Esophagus muscularis mucosa (tissue), 4 donors: Measurements from ENCODE around the gene PCDHGA7. TPM values are rescaled to one million over a fixed set of nuclear protein-coding genes. Genes with fewer than 3 reads are reported as not detected.

ENCODE experiments used
- DNase-seq: peaks from one replicate; pipeline ENCODE4 v3.0.0-alpha.2; 2017; ENCODE audit errors: extremely low spot score
- H3K27ac ChIP-seq, 4 donors: fragments of 200-600 bp; sonication (generic); replicated peaks in 1 of 4; 1 replicate in 3 of 4; 2 replicates in 1 of 4; pipeline ENCODE4 v1.5.1; 2016 to 2019; ENCODE audit warnings: mild to moderate bottlenecking in 1 of 4
- H3K27me3 ChIP-seq, 4 donors: fragments of 200-600 bp; sonication (generic); one replicate each; pipeline versions ENCODE4 v1.5.1 to v1.6.0; 2016 to 2019
- H3K36me3 ChIP-seq, 4 donors: fragments of 200-600 bp; sonication (generic); one replicate each; pipeline ENCODE4 v1.5.1; 2016 to 2019
- H3K4me1 ChIP-seq, 4 donors: fragments of 200-600 bp; sonication (generic); one replicate each; pipeline ENCODE4 v1.5.1; 2016 to 2019
- H3K4me3 ChIP-seq, 4 donors: fragments of 200-600 bp; sonication (generic); 1 replicate in 2 of 4; 2 replicates in 2 of 4; pipeline ENCODE4 v1.5.1; 2016 to 2019; ENCODE audit warnings: mild to moderate bottlenecking in 4 of 4, moderate library complexity in 1 of 4
- H3K9me3 ChIP-seq, 4 donors: fragments of 200-600 bp; sonication (generic); 1 replicate in 3 of 4; 2 replicates in 1 of 4; pipeline ENCODE4 v1.5.1; 2016 to 2019
- EP300 ChIP-seq: sonication (generic); formaldehyde crosslinking; IDR thresholded peaks from one replicate; pipeline ENCODE4 v1.6.1; 2017; ENCODE audit warnings: antibody characterized with exemption
- POLR2A ChIP-seq: fragments of 450-650 bp; IDR thresholded peaks from one replicate; pipeline ENCODE4 v1.6.1; 2017; ENCODE audit warnings: antibody characterized with exemption, moderate library complexity, mild to moderate bottlenecking, low read depth
- POLR2AphosphoS5 ChIP-seq, 2 donors: sonication (generic); formaldehyde crosslinking; IDR thresholded peaks; one replicate each; pipeline ENCODE4 v1.6.1; 2017; ENCODE audit warnings: antibody characterized with exemption in 2 of 2
- WGBS: methylation state at CpG from one replicate; pipeline ENCODE4 v1.1.5; 2018; 5-methylcytosine and 5-hydroxymethylcytosine counted together
- intact Hi-C: fragments of 100-400 bp; cut with DNase I; formaldehyde crosslinking; loops from one replicate; pipeline ENCODE4 v1.15.1; 2023
- total RNA-seq, 4 donors: library from RNA; depleted of rRNA; stranded (reverse); fragments of >200 nt; gene quantifications; one replicate each; pipeline versions ENCODE4 v1.1.0 to v1.2.1, GENCODE V29; 2016
- TF ChIP-seq, protein P1 (sequence below), 3 experiments: fragments of 200-600 bp in 2 of 3; fragments of 450-650 bp in 1 of 3; sonication (generic) in 2 of 3; IDR thresholded peaks; one replicate each; pipeline ENCODE4 v1.5.1; 2017 to 2019; ENCODE audit warnings: antibody characterized with exemption in 3 of 3, mild to moderate bottlenecking in 2 of 3, moderate library complexity in 1 of 3

Gene PCDHGA7
- total RNA-seq, 4 donors from 2014 or later, result 4.3 to 9.1 (median 6.4) TPM

DNA sequence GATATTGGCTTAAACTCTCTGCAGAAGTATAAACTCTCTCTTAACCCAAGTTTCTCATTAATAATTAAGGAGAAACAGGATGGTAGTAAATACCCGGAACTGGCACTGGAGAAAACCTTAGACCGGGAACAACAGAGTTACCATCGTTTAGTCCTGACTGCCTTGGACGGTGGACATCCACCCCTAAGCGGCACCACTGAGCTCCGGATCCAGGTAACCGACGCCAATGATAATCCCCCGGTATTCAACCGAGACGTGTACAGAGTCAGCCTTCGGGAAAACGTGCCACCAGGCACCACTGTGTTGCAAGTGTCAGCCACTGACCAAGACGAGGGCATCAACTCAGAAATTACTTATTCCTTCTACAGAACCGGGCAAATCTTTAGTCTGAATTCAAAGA is 16.1 kb downstream of the PCDHGA7 start:
- Histone ChIP-seq H3K27ac (no peak overlapping the region), H3K4me3 (no peak overlapping the region), H3K4me1 (no peaks in the 10 kb centered on the region), H3K36me3 (peaks cover 0 to 6% (median under 1%) of the 10 kb centered on the region in 4 donors), H3K9me3 (peaks cover 23 to 94% (median 93%) of the 10 kb centered on the region in 4 donors), H3K27me3 (peaks cover 0 to 9% (median 0%) of the 10 kb centered on the region in 4 donors)
- DNase-seq, result no peak
- WGBS, result 23% methylated on average over 11 of the region's 15 CpGs
- intact Hi-C loops, result no loop called here
- TF ChIP-seq EP300 (no peak), POLR2A (no peak), POLR2AphosphoS5 (IDR thresholded peaks at IDR 0.05) (no peak)
- TF ChIP-seq, protein P1, sequence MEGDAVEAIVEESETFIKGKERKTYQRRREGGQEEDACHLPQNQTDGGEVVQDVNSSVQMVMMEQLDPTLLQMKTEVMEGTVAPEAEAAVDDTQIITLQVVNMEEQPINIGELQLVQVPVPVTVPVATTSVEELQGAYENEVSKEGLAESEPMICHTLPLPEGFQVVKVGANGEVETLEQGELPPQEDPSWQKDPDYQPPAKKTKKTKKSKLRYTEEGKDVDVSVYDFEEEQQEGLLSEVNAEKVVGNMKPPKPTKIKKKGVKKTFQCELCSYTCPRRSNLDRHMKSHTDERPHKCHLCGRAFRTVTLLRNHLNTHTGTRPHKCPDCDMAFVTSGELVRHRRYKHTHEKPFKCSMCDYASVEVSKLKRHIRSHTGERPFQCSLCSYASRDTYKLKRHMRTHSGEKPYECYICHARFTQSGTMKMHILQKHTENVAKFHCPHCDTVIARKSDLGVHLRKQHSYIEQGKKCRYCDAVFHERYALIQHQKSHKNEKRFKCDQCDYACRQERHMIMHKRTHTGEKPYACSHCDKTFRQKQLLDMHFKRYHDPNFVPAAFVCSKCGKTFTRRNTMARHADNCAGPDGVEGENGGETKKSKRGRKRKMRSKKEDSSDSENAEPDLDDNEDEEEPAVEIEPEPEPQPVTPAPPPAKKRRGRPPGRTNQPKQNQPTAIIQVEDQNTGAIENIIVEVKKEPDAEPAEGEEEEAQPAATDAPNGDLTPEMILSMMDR (IDR thresholded peaks at IDR 0.05), result no peak

DNA sequence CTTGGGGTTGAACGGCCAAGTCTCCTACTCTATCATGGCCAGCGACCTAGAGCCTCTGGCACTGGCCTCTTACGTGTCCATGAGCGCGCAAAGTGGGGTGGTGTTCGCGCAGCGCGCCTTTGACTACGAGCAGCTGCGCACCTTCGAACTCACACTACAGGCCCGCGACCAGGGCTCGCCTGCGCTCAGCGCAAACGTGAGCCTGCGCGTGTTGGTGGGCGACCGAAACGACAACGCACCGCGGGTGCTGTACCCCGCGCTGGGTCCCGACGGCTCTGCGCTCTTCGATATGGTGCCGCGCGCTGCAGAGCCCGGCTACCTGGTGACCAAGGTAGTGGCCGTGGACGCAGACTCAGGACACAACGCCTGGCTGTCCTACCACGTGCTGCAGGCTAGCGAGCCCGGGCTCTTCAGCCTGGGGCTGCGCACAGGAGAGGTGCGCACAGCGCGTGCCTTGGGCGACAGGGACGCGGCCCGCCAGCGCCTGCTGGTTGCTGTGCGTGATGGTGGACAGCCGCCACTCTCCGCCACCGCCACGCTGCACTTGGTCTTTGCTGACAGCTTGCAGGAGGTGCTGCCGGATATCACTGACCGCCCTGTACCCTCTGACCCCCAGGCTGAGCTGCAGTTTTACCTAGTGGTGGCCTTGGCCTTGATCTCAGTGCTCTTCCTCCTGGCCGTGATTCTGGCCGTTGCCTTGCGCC is 17.2 kb downstream of the PCDHGA7 start:
- peaks cover 0 to 6% (median 0%) of the 10 kb centered on the region in 4 donors for H3K36me3 ChIP-seq
- intact Hi-C loops, result no loop called here
- peaks cover 0 to 9% (median 0%) of the 10 kb centered on the region in 4 donors for H3K27me3 ChIP-seq
- WGBS, result 23% methylated on average over 33 of the region's 61 CpGs
- H3K4me3 ChIP-seq, result peak overlapping the region in 2 of 4 donors; percentile 5 to 18
- TF ChIP-seq POLR2A (no peak), EP300 (no peak), POLR2AphosphoS5 (IDR thresholded peaks at IDR 0.05) (no peak)
- TF ChIP-seq, protein P1 (IDR thresholded peaks at IDR 0.05), result no peak
- H3K9me3 ChIP-seq, result peaks cover 21 to 94% (median 93%) of the 10 kb centered on the region in 4 donors
- no peak overlapping the region for H3K27ac ChIP-seq
- DNase-seq, result no peak
- no peaks in the 10 kb centered on the region for H3K4me1 ChIP-seq

DNA sequence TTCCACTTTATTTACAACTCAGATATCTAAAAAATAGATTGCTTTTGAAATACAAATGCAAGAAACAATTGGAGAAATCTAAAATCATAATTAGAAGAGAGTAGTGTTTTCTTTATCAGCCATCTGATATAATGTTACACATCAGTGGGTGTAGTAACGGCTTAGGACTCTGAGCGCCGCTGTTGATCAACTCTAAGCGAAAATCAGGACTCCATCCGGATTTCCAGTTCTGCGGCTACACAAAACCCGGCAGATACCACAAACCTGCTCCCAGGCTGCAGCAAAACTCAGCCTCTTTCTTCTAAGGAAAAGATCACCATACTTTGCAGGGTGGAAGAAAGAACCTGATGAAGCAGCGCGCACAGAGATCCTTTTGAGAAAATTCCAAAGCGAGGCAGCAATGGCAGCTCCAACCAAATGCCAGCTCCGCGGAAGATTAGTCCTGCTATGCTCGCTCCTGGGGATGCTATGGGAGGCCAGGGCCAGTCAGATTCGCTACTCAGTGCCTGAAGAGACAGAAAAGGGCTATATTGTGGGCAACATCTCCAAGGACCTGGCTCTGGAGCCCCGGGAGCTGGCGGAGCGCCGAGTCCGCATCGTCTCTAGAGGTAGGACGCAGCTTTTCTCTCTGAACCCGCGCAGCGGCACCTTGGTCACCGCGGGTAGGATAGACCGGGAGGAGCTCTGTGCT is 20.2 kb downstream of the PCDHGA7 start, which contains the start of gene PCDHGA9:
TSS of gene PCDHGA9 (plus strand) at position 226 of the 691 bp plus-strand sequence. CDS start at position 401, 175 bp downstream.
- no peak for DNase-seq
- H3K9me3 ChIP-seq, result peaks cover 21 to 95% (median 92%) of the 10 kb centered on the region in 4 donors
- H3K4me3 ChIP-seq, result peak within 1 kb of the TSS; percentile 23 to 46 (median 38)
- WGBS, result 12% methylated on average over 27 of the region's 27 CpGs
- no peak within 1 kb of the TSS for H3K27ac ChIP-seq
- intact Hi-C loops, result no loop called here
- TF ChIP-seq POLR2AphosphoS5 (IDR thresholded peaks at IDR 0.05), result no peak
- TF ChIP-seq, protein P1 (IDR thresholded peaks at IDR 0.05), result peak in 2 of 3 experiments; percentile 18 to 33
- no peak for TF ChIP-seq POLR2A
- no peak for TF ChIP-seq EP300
- H3K27me3 ChIP-seq, result peaks cover 0 to 9% (median 0%) of the 10 kb centered on the region in 4 donors
- H3K36me3 ChIP-seq, result peaks cover 0 to 6% (median 0%) of the 10 kb centered on the region in 4 donors
- H3K4me1 ChIP-seq, result no peaks in the 10 kb centered on the region

DNA sequence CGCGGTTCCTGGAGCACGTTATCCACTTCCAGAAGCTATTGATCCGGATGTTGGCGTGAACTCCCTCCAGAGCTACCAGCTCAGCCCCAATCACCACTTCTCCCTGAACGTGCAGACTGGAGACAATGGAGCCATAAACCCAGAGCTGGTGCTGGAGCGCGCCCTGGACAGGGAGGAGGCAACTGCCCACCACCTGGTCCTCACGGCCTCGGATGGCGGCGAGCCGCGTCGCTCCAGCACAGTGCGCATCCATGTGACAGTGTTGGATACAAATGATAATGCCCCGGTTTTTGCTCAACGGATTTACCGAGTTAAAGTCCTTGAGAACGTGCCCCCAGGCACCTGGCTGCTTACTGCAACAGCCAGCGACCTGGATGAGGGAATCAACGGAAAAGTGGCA is 20.8 kb downstream of the PCDHGA7 start:
- no peak overlapping the region for H3K27ac ChIP-seq
- peaks cover 0 to 6% (median 0%) of the 10 kb centered on the region in 4 donors for H3K36me3 ChIP-seq
- H3K4me1 ChIP-seq, result no peaks in the 10 kb centered on the region
- peak overlapping the region in 3 of 4 donors; percentile 36 to 46 (median 39) for H3K4me3 ChIP-seq
- DNase-seq, result no peak
- peaks cover 21 to 99% (median 95%) of the 10 kb centered on the region in 4 donors for H3K9me3 ChIP-seq
- 24% methylated on average over 18 of the region's 22 CpGs for WGBS
- H3K27me3 ChIP-seq, result peaks cover 0 to 9% (median 0%) of the 10 kb centered on the region in 4 donors
- TF ChIP-seq POLR2AphosphoS5 (IDR thresholded peaks at IDR 0.05) (no peak), EP300 (no peak), POLR2A (no peak)
- TF ChIP-seq, protein P1 (IDR thresholded peaks at IDR 0.05), result no peak
- intact Hi-C loops, result no loop called here
